Measurements from ENCODE around the gene ZDHHC20.

Gene ZDHHC20

DNA sequence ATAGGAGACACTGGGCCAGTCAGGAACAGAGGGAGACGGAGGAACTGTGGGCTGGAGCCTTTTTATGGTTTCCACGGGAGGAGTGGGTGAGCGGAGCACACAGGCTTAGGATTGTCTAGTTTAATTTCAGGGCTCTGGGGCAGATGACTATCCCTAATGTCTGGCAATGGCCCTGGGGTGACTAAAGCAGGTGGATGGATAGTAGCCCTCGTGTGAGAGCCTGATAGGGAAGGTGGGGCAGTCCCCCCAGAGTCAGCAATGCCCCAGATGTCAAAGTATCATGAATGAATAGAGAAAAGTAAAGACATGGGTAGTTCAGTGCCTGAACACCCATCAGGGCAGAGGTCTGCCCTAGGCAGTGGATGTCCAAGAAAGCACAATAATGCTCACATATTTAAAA, 94.2 kb downstream of the ZDHHC20 start:
- CTCF ChIA-PET, result no interaction called here
- H3K4me3 ChIP-seq (ENCODE audit: low read depth, low read length), result no peak overlapping the region
- H3K36me3 ChIP-seq (ENCODE audit: control insufficient read depth in 2 of 2, insufficient read depth in 1 of 2, low read length in 2 of 2), result no peaks in the 10 kb centered on the region
- H3K9me3 ChIP-seq (ENCODE audit: control insufficient read depth, insufficient read depth, low read depth, low read length), result no peaks in the 10 kb centered on the region
- no peaks in the 10 kb centered on the region for H3K4me1 ChIP-seq (ENCODE audit: control insufficient read depth, insufficient read depth, low read length)
- POLR2A ChIA-PET, result no interaction called here
- no peak overlapping the region for H3K27ac ChIP-seq (ENCODE audit: extremely low read depth, low read depth, low read length)
- TF ChIP-seq ZXDB (tag by site-specific recombination; IDR thresholded peaks at IDR 0.05) (no peak), ZNF394 (tag by site-specific recombination; IDR thresholded peaks at IDR 0.05; ENCODE audit: borderline replicate concordance) (no peak), ZNF677 (tag by site-specific recombination; IDR thresholded peaks at IDR 0.05) (no peak), ZNF549 (tag by site-specific recombination; IDR thresholded peaks at IDR 0.05) (no peak), YY2 (tag by site-specific recombination; IDR thresholded peaks at IDR 0.05) (no peak), KLF8 (tag by site-specific recombination; IDR thresholded peaks at IDR 0.05) (no peak), ZNF391 (tag by site-specific recombination; IDR thresholded peaks at IDR 0.05; ENCODE audit: borderline replicate concordance, low read depth) (no peak)
- TF ChIP-seq, protein P1, sequence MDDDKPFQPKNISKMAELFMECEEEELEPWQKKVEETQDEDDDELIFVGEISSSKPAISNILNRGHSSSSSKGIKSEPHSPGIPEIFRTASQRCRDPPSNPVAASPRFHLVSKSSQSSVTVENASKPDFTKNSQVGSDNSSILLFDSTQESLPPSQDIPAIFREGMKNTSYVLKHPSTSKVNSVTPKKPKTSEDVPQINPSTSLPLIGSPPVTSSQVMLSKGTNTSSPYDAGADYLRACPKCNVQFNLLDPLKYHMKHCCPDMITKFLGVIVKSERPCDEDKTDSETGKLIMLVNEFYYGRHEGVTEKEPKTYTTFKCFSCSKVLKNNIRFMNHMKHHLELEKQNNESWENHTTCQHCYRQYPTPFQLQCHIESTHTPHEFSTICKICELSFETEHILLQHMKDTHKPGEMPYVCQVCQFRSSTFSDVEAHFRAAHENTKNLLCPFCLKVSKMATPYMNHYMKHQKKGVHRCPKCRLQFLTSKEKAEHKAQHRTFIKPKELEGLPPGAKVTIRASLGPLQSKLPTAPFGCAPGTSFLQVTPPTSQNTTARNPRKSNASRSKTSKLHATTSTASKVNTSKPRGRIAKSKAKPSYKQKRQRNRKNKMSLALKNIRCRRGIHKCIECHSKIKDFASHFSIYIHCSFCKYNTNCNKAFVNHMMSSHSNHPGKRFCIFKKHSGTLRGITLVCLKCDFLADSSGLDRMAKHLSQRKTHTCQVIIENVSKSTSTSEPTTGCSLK (tag by site-specific recombination; IDR thresholded peaks at IDR 0.05), result no peak
- TF ChIP-seq, protein P2, sequence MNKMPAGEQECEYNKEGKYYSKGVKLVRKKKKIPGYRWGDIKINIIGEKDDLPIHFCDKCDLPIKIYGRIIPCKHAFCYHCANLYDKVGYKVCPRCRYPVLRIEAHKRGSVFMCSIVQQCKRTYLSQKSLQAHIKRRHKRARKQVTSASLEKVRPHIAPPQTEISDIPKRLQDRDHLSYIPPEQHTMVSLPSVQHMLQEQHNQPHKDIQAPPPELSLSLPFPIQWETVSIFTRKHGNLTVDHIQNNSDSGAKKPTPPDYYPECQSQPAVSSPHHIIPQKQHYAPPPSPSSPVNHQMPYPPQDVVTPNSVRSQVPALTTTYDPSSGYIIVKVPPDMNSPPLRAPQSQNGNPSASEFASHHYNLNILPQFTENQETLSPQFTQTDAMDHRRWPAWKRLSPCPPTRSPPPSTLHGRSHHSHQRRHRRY (tag by site-specific recombination; IDR thresholded peaks at IDR 0.05), result no peak

DNA sequence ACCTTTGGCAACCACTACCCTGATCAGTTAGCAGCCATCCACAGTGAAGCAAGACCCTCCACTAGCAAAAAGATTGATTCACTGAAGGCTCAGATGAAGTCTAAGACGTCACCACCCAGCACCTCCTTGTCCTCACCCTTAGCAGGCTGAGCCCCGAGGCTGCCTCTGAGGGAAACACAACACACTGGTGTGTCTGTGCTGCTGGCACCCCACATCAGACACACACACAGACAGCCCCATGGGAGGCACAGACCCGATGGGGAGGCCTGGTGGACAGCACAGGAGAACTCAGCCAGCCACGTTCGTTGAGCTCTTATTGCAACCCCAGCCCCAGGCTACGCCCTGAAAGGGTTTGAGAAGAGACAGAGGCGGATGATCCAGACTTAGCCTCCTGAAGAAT, 94.7 kb downstream of the ZDHHC20 start:
- Histone ChIP-seq H3K36me3 (ENCODE audit: control insufficient read depth in 2 of 2, insufficient read depth in 1 of 2, low read length in 2 of 2) (no peaks in the 10 kb centered on the region), H3K9me3 (ENCODE audit: control insufficient read depth, insufficient read depth, low read depth, low read length) (no peaks in the 10 kb centered on the region), H3K4me3 (ENCODE audit: low read depth, low read length) (no peak overlapping the region), H3K4me1 (ENCODE audit: control insufficient read depth, insufficient read depth, low read length) (no peaks in the 10 kb centered on the region), H3K27ac (ENCODE audit: extremely low read depth, low read depth, low read length) (no peak overlapping the region)
- ChIA-PET POLR2A (no interaction called here), CTCF (interaction anchor here (1.3 kb wide), 1 partner anchor 67 kb away, joined by 3 read pairs; no protein-coding TSS in a partner anchor)
- TF ChIP-seq SP7 (tag by site-specific recombination; IDR thresholded peaks at IDR 0.05) (no peak), YY1 (tag by site-specific recombination; IDR thresholded peaks at IDR 0.05) (no peak)

DNA sequence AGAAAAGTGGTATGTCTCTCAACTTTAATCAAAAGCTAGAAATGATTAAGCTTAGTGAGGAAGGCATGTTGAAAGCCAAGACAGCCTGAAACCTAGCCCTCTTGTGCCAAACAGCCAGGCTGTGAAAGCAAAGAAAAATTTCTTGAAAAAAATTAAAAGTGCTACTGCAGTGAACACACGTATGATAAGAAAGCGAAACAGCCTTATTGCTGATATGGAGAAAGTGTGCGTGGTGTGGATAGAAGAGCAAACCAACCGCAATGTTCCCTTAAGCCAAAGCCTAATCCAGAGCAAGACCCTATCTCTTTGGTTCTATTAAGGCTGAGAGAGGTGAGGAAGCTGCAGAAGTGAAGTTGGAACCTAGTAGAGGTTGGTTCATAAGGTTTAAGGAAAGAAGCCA, 96.4 kb downstream of the ZDHHC20 start:
- Histone ChIP-seq H3K4me1 (ENCODE audit: control insufficient read depth, insufficient read depth, low read length) (no peaks in the 10 kb centered on the region), H3K4me3 (ENCODE audit: low read depth, low read length) (no peak overlapping the region), H3K36me3 (ENCODE audit: control insufficient read depth in 2 of 2, insufficient read depth in 1 of 2, low read length in 2 of 2) (no peaks in the 10 kb centered on the region), H3K9me3 (ENCODE audit: control insufficient read depth, insufficient read depth, low read depth, low read length) (no peaks in the 10 kb centered on the region), H3K27ac (ENCODE audit: extremely low read depth, low read depth, low read length) (no peak overlapping the region)
- TF ChIP-seq, protein P3, sequence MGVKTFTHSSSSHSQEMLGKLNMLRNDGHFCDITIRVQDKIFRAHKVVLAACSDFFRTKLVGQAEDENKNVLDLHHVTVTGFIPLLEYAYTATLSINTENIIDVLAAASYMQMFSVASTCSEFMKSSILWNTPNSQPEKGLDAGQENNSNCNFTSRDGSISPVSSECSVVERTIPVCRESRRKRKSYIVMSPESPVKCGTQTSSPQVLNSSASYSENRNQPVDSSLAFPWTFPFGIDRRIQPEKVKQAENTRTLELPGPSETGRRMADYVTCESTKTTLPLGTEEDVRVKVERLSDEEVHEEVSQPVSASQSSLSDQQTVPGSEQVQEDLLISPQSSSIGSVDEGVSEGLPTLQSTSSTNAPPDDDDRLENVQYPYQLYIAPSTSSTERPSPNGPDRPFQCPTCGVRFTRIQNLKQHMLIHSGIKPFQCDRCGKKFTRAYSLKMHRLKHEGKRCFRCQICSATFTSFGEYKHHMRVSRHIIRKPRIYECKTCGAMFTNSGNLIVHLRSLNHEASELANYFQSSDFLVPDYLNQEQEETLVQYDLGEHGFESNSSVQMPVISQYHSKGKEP (tag by site-specific recombination; IDR thresholded peaks at IDR 0.05), result no peak
- TF ChIP-seq OVOL3 (tag by site-specific recombination; IDR thresholded peaks at IDR 0.05), result no peak
- TF ChIP-seq, protein P4, sequence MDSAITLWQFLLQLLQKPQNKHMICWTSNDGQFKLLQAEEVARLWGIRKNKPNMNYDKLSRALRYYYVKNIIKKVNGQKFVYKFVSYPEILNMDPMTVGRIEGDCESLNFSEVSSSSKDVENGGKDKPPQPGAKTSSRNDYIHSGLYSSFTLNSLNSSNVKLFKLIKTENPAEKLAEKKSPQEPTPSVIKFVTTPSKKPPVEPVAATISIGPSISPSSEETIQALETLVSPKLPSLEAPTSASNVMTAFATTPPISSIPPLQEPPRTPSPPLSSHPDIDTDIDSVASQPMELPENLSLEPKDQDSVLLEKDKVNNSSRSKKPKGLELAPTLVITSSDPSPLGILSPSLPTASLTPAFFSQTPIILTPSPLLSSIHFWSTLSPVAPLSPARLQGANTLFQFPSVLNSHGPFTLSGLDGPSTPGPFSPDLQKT (IDR thresholded peaks at IDR 0.05; ENCODE audit: borderline replicate concordance, low read depth, low read length), result no peak
- TF ChIP-seq SALL2 (tag by site-specific recombination; IDR thresholded peaks at IDR 0.05; ENCODE audit: borderline replicate concordance), result no peak
- TF ChIP-seq, protein P5, sequence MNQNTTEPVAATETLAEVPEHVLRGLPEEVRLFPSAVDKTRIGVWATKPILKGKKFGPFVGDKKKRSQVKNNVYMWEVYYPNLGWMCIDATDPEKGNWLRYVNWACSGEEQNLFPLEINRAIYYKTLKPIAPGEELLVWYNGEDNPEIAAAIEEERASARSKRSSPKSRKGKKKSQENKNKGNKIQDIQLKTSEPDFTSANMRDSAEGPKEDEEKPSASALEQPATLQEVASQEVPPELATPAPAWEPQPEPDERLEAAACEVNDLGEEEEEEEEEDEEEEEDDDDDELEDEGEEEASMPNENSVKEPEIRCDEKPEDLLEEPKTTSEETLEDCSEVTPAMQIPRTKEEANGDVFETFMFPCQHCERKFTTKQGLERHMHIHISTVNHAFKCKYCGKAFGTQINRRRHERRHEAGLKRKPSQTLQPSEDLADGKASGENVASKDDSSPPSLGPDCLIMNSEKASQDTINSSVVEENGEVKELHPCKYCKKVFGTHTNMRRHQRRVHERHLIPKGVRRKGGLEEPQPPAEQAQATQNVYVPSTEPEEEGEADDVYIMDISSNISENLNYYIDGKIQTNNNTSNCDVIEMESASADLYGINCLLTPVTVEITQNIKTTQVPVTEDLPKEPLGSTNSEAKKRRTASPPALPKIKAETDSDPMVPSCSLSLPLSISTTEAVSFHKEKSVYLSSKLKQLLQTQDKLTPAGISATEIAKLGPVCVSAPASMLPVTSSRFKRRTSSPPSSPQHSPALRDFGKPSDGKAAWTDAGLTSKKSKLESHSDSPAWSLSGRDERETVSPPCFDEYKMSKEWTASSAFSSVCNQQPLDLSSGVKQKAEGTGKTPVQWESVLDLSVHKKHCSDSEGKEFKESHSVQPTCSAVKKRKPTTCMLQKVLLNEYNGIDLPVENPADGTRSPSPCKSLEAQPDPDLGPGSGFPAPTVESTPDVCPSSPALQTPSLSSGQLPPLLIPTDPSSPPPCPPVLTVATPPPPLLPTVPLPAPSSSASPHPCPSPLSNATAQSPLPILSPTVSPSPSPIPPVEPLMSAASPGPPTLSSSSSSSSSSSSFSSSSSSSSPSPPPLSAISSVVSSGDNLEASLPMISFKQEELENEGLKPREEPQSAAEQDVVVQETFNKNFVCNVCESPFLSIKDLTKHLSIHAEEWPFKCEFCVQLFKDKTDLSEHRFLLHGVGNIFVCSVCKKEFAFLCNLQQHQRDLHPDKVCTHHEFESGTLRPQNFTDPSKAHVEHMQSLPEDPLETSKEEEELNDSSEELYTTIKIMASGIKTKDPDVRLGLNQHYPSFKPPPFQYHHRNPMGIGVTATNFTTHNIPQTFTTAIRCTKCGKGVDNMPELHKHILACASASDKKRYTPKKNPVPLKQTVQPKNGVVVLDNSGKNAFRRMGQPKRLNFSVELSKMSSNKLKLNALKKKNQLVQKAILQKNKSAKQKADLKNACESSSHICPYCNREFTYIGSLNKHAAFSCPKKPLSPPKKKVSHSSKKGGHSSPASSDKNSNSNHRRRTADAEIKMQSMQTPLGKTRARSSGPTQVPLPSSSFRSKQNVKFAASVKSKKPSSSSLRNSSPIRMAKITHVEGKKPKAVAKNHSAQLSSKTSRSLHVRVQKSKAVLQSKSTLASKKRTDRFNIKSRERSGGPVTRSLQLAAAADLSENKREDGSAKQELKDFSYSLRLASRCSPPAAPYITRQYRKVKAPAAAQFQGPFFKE (tag by site-specific recombination; IDR thresholded peaks at IDR 0.05; ENCODE audit: borderline replicate concordance), result no peak
- no peak for TF ChIP-seq ZNF354C (tag by site-specific recombination; IDR thresholded peaks at IDR 0.05; ENCODE audit: borderline replicate concordance, low read depth)
- no peak for TF ChIP-seq ZBTB48 (tag by site-specific recombination; IDR thresholded peaks at IDR 0.05)
- TF ChIP-seq ZNF202 (tag by site-specific recombination; IDR thresholded peaks at IDR 0.05; ENCODE audit: borderline replicate concordance), result no peak
- TF ChIP-seq ZEB2 (tag by site-specific recombination; IDR thresholded peaks at IDR 0.05), result no peak
- ChIA-PET POLR2A (no interaction called here), CTCF (interaction anchor here (0.6 to 1.3 kb wide), 2 partner anchors 17 to 66 kb away, joined by 3 to 6 read pairs; no protein-coding TSS in a partner anchor)

Measured in HEK293 (cell line).